ENCODE results near the gene C16orf46.

The C16orf46 gene

DNA sequence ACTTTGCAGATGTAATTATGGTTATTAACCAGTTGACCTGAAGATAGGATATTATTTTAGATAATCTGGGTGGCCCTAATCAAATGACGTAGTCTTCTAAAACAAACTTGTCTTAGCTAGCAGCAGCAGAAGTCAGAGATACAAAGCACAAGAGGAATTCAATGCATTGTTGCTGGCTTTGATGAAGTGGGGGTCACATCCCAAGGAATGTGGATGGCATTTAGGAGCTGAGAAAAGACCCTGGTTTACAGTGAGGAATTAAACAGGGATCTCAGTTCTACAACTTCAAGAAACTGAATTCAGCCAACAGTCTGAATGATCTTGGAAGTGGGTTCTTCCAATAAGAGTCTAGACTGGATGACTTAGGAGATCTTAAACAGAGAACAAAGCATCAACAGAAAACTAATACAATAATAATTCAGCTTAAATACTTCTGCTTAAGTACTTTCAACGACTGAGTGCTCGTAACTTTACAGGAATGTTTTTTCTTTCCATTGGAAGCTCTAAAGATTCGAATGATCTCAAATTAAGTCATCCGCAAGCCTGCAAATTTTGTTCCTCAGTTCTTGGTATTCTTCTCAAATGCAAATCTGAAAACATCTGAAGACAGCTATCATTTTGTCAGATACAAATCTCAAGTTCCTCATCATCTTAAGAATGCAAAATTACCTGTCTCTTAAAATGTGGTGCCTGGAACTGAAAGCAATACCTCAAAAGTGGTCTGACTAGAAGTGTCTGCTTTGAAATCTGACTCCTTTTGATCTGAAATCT lies 3.3 kb downstream of the C16orf46 start:
- no peak for DNase-seq (ENCODE audit: low spot score)

DNA sequence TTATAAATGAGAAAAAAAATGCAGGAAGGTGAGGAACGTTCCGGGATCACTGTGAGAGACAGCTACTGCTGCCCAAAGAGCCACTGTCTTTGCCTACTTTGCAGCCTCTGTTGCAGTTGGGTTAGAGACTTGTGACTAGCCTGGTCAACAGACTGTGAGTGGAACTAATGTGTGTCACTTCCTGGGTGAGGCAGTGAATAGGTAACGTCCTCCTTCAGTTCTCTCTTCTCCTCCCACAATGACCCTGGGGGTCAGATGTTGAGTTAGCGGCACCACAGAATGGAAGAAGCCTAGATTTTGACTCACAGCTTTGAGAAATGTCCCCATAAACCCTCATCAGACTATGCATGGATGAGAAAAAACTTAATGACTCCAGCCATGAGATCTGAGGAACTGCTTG lies 5.2 kb downstream of the C16orf46 start:
- no peak for DNase-seq (ENCODE audit: low spot score)

DNA sequence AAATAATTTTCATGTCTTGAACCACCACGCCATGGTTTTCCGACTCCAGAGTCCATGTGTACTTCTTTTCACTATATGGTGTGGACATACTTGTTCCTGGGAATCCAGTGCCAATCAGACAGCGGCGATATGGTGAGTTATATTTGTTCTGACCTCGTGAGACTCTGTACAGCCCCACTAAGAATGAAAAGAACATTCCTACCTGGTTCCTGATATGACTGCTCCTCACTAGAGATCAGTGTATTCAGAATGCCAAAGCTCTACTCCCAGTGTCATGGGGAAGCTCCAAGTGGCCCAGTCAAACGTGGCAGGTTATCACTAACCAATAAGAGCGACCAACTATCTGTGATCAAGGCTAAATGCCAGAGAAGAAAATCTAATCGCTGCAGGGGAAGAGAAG lies 6.1 kb downstream of the C16orf46 start:
- no peak for DNase-seq (ENCODE audit: low spot score)

DNA sequence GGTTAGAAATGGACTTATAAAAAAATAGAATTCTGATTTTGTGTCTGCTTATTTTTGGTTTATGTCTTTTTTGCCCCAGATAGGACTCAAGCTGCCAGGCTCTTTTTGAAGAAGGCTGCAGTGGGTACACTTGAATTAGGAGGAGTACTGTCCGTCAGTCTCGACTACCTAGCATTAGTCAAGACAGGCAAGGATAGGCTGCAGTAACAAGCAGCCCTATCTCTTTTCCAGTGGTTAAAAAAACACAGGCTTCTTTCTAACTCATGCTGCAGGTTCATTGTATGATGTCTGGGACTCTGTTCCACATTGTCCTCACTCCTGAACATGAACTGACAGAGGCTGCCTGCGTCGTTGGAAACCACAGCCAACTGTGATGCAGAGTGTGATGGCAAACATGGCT lies 8.0 kb downstream of the C16orf46 start:
- DNase-seq (ENCODE audit: low spot score), result no peak

DNA sequence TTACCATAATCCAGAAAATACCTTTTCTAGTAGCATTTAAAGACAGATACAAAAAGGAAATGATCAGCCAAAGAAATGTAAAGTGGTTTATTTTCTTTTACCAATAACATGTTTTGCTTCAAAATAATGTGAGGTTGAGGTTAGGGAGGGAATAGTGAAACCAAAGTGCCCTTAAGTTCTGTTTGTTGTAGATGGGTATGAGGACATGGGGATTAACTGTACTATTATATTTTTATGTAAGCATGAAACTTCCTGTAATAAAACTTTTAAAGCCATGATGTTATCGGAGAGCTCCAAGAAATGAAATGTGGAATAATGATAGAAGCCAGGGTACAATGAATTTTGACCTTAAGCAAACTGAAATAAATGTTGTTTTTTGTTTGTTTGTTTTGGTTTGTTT lies 9.9 kb downstream of the C16orf46 start:
- no peak for DNase-seq (ENCODE audit: low spot score)

DNA sequence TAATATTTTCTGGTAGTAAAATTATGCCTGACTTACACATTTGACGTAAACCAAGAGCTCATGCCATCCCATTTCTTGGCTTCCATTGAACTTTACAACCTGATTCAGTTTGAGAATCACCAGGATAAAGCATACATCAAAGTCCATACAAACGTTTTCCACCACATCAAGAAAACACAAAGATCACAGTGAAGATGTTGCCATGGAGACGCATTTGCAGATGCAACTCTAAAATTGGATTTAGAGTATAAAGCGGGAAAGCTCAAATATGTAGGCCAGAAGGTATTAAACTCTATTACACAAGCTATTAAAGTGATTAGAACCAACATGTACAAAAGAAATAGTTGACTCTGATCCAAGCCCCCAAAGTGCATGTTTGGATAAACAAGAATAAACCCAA lies 10.4 kb downstream of the C16orf46 start:
- no peak for DNase-seq (ENCODE audit: low spot score)

DNA sequence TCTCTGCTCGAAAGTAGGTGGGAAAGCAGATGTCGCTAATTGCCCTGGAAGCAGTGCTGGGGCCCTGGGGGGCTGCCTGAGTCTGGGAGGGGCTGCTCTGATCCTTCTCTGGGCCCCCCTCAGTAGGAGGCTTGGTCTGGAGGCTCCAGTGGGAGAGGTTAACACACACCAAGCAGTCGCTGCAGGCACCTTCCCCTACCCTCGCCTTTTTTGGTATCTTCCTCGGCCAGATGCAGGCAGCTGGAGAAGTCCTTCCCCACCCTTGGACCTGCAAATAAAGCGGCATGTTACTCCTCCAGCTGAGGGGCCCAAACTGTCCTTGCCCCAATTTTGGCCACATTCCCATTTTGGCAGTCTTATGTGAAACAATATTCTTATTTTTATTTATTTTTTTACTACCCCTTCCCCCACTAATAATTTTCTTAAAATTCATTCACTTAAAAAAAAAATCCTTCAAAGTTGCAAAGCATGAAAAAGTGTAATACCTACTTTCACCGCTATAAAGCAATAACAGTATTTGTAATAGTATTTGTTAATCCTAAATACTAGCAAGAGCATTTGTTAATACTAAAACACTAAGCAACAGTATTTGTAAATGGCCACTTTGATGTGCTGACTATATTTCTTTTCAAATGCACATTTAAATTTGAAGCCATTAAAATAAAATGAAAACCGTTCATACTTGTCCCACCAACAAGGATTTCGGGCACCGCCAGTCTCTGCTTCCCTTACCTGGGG lies 15.0 kb downstream of the C16orf46 start:
- no peak for DNase-seq (ENCODE audit: low spot score)

DNA sequence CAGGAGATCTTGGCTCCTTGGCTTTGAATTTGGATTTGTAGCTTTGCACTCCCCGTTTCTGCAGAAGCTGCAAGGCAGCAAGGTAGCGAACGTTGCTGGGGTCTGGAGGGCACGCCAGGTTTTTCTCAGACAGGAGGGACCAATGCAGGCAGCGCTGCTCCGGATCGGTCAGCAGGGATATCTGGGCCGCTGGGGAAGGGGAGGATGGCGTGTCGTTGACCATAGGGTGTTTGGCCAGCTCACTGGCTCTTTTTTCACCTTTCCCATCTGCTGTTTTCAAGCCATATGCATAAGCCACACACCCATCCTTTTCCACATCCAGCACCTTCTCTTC lies 15.8 kb downstream of the C16orf46 start:
- DNase-seq (ENCODE audit: low spot score), result no peak

DNA sequence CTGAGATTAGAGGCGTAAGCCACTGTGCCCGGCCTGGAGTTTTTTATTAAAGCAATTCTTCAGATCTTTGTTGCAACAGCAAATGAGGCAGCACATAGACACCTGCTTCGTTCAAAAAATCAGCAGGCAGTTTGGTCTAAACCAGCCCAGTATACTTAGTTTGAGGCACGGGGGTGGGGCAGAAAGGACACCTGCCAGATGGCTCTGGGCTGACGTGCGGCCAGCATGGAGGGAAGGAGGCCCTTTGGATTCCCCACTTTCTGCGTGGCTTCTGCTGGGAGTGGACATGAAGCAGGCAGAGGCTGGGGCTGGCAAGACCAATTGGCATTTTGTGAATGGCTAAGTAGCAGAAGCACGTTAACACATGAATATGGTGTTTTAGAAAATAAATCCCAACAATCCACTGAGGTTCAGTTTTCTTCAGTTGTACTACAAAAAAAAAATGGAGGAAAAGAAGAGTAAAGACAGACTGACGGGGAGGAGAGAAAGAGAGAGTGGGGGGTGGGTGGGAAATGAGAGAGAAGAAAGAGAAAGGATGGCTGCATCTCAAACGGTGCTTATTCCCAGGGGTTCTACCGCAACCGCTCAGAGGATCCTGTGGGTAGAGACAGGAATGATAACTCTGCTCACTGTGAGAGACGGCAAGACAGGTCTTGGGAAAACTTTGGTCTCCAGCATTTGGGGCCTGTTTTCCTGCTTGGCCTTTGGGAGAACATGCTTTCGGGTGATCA lies 16.3 kb downstream of the C16orf46 start:
- DNase-seq (ENCODE audit: low spot score), result no peak

DNA sequence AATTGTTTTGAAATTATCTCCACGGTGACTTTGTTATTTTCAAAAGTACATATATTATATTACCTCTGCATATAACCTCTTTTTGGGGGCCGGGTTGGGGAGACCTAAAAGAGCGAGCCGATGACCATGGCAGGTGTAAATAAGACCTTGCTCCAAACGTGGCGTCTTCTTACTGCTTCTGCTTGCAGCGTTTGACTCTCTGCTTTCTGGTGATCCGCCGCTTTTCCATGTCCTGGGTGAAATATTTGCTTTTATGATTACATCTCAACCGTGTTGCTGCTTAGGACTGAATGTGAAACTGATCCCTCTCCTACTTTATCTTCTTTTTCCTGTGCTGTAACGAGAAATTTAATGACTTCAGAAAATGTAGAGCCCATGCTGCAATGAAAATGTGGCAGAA lies 23.3 kb downstream of the C16orf46 start:
- DNase-seq (ENCODE audit: low spot score), result no peak

DNA sequence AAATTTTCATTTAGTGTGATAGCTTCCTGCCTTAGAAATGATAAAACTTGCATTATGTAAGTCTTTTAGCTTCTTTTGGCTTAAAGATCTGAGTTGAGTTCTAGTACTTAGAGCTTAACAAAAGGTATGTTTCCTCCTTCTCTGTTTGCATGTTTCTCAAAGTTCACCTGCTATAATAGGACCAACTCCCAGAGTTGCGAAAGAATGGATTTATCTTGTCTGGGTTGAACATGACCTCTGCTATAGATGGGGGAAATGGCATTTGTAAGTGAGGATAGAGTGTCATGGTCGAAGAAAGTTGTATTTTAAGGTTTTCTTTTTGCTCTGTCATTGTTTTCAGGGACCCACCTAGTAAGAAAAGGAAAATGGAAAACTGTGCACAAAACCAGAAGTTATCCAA lies 34.2 kb downstream of the C16orf46 start:
- no peak for DNase-seq (ENCODE audit: low spot score)

DNA sequence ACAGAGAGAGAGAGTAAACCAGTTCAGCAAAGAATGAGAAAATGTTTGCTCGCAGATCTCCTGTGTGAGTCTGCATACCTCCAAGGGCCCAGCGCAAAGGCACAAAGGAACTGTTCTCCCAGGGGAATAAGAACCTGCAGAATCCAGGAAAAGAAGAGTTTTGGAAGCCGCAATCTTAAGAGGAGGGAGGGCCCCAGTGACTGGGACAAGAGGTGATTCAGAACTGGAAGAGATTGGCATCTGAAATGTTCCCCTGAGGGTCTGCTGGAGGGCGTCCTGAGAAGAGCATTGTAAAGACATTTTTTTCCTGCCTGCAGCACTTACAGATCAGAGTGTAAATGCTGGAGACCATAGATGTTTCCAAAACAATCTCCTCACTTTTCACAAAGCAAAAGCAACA lies 35.3 kb downstream of the C16orf46 start:
- no peak for DNase-seq (ENCODE audit: low spot score)

DNA sequence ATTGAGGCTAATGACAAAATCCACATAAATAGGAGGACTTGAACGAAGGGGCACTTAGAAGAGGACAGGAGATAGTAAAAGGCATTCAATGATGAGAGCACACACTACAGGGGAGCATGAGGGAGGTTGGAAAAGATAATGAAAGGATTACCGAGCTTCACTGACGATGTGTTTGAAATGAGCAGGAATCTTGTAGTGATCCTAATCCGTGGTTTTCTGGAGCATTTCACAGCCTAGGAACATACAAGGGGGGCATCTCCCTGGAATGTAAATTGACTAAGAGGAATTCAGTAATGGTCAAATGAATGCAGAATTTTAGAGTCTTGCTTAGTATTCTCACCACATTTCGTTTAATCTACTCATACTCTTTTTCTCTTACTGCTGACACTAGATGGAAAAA lies 36.2 kb downstream of the C16orf46 start:
- DNase-seq (ENCODE audit: low spot score), result no peak

DNA sequence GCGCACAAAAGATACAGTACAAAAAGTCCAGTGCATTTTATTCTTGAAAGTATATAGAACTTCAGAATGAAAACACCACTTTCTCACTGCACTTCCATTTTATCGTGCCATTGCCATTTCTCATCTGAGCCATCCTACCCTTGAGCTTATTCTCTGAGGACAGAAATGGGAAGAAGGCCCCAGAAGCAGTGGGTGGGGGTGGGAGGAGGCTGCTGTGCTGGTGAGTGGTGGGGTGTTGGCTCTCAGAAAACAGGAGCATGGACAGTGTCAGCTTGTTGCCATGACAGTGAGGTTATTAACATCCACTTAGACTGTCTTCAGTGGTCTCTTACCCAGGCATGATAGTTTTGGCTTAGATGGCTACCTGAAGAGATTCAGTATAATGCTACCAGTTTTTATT lies 36.9 kb downstream of the C16orf46 start:
- DNase-seq (ENCODE audit: low spot score), result no peak

DNA sequence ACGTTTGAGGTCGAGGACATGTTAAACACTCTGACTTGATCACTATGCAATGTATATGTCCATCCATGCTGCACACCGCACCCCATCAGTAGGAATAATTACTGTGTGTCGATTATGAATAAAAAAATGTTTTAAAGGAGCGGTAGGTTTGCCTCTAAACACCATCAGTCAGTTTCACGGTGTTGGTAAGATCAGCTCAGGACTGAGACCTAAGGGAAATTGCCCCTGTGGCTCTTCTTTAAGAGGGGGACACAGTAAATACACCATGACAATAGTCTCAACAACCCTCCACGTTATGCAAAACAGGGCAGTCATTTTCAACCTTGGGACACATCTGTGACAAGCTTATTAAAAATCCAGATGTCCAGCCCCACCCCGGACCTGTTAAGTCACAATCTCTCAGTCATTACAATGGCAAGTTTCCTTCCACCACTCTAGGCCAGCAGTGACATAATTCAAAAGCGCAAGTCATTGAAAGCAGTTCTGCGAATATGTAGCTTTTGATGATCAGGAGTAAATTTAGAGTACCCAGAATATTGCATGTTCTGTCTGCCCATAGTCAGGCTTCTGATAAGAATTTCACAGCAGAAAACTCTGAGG lies 40.2 kb downstream of the C16orf46 start:
- DNase-seq (ENCODE audit: low spot score), result no peak

DNA sequence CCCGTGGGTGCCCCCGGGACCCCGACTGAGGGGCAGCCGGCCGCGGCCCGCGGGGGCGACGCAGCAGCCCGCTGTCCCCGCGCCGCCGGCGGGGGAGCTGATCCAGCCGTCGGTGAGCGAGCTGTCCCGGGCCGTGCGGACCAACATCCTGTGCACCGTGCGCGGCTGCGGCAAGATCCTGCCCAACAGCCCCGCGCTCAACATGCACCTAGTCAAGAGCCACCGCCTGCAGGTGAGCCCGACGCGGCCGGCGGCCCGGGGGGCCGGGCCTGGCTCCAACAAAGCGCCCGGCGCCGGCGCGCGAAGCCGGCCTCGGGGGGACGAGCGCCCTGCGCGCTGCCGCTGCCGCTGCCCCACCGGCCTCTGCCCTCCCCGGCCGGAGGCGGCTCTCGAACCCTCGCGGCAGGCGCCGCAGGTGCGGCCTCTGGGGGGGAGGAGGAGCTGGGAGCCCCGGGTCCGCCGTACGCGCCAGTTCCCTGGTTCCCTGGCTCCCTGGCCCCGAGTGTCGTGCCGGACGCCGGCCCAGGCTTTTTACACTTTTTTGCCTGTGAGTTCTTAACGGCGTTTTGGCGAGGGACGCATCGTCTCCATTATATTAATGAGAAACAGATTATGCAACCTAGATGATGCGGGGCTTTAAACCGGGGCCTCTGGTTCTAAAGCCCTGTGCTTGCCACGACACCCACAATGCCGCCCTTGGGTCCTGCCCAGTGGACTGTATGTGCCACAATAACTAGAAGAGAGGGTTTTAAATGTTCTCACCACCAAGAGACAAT lies 40.9 kb downstream of the C16orf46 start:
- DNase-seq (ENCODE audit: low spot score), result peak; percentile 32

DNA sequence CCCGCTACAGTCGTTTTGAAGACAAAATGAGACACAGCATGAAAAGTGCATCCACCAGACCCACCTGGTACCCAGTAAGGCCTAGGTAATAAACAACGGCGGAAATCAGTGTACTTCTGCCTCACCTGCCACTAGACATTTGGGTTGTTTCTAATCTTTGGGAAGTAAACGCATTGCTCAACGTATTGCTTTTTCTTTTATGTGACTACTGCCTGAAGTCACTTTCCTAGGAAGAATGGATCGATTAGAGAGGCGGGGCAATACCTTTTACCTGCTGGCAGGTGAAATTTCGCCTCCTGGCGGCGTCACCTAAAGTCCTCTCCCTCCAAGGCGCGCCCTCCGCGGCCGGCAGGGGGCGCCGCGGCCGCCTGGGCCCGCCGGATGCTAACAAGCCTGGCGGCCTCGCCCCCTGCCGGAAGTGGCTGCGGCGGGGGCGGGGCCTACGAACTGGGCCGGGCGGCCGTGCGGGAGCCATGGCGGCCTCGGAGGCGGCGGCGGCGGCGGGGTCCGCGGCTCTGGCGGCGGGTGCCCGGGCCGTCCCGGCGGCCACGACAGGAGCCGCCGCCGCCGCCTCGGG lies 41.6 kb downstream of the C16orf46 start, which contains the start of gene ATMIN:
TSS of gene ATMIN (plus strand) at position 445 of the 577 bp plus-strand sequence. CDS start at position 474, 29 bp downstream.
- DNase-seq (ENCODE audit: low spot score), result peak; percentile 84

DNA sequence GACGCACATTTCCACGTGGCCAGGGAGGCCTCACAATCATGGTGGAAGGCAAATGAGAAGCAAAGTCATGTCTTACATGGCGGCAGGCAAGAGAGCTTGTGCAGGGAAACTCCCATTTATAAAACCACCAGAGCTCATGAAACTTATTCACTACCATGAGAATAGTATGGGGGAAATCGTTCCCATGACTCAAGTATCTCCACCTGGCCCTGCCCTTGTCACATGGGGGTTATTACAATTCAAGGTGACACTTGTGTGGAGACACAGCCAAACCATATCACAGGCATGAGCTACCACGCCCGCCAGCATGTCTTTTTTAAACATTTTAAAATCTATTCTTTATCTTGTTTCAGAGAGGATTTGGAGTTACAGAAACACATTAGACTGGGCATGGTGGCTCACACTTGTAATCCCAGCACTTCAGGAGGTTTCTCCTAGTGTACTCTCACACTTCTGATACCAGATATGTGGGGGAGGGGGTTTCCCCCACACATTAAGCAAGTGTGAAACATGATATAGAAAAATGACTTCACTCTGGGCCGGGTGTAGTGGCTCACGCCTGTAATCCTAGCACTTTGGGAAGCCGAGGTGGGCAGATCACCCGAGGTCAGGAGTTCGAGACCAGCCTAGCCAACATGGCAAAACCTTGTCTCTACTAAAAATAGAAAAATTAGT lies 47.0 kb downstream of the C16orf46 start:
- no peak for DNase-seq (ENCODE audit: low spot score)

DNA sequence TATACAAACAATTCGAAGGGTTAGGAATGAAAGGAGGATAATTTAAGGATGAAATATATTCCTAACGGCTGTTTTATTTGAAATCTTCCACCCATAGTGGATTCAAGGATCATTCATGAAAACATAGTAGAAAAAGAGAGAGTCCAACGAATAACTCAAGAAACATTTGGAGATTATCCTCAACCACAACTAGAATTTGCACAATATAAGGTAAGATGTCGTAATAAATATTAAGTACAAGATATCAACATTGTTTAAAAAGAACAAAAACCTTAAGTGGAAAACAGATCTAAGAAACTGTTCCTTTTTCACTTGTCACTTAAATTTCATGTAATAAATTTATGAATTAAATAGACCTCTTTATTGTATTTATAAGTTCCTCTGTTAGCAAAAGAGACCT lies 50.6 kb downstream of the C16orf46 start:
- DNase-seq (ENCODE audit: low spot score), result no peak

DNA sequence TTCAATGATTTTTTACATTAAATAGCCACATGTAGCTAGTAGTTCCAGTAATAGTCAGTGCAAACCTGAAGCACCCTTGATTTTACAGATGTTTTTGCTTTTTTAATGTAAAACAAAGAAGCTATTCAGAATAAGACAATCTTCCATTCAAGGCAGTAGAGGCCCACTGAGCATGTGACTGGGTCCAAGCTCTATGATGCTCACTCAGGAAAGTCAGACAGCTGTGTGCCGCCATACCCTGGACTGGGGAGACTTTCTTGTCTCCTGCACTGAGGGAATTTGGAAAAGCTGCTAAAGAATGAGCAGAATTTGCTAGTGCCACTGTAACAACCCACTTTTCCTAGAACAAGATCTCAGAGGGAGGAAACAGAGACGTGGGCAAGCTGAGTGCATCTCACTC lies 58.5 kb downstream of the C16orf46 start:
- peak; percentile 88 for DNase-seq (ENCODE audit: low spot score)

DNA sequence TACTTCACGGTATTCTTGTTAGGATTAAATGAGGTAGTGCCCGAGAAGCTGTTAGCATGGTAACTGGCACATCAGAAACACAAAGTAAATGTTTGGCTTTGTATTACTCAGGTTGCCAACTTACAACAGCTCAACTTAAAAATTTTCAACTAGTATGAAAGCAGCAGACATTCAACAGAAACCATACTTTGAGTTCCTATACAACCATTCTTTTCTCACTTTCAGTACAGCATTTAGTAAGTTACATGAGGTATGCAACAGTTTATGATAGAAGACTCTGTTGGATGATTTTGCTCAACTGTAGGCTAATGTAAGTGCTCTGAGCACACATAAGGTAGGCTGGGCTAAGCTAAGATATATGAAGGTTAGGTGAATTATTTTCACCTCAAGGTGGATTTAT lies 62.4 kb downstream of the C16orf46 start:
- DNase-seq (ENCODE audit: low spot score), result no peak
